ENCODE measurements around the gene EIF2S2.
A peak's percentile ranks its signal among the peaks of the same experiment; 100 is the strongest.

EIF2S2 gene

GRCh38 chr20:34120213-34120612 lies 8.2 kb upstream of the EIF2S2 start:
- no peak for DNase-seq

GRCh38 chr20:34115232-34115631 lies 3.2 kb upstream of the EIF2S2 start:
- DNase-seq: no peak

DNA sequence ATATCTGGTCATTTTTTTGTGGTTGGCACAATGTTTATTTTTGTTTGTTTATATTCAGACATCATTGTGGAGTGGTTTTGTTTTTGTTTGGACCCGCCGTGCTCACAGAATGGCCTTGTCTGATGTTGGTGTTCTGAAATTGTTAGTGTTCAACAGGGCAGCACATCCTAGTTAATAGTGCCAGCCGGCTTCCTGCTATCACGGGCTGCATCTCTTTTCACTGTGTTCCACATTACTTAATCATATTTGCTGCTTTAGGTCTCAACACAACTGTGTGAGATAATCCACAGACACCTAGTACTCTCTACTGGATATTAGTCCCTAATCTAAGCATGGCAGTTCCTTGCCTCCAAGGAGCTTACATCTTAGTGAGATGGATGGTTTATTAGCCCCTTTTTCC lies 2.8 kb upstream of the EIF2S2 start:
- DNase-seq: no peak

DNA sequence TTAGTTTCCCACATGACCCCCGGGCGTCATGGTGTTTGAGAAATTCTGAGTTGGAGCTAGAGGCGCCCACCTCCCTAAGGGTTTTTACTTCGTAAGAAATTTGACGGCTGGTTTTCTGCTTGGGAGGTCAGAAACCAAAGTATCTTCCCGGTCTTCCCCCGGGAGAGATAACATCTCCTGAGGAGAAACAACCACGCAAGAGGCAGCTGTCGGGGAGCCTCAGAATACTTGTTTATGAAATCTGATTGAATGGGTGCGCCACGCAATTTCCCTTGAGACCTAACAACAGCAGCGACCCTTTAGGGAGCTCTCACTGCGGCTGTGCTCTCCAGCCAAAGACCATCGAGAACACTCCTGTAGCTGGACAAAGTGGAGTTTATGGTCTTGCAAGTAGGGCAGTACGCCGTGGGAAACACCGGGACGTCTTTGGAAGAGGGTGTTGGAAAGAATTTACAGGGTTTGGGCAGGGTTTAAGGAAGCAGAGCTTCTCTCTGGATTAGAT lies 608 bp upstream of the EIF2S2 start:
- peak; percentile 51 to 69 (median 64) for DNase-seq

GRCh38 chr20:34110745-34111641 lies 1.1 kb downstream of the EIF2S2 start:
- DNase-seq: peak; percentile 68 to 74 (median 70)

DNA sequence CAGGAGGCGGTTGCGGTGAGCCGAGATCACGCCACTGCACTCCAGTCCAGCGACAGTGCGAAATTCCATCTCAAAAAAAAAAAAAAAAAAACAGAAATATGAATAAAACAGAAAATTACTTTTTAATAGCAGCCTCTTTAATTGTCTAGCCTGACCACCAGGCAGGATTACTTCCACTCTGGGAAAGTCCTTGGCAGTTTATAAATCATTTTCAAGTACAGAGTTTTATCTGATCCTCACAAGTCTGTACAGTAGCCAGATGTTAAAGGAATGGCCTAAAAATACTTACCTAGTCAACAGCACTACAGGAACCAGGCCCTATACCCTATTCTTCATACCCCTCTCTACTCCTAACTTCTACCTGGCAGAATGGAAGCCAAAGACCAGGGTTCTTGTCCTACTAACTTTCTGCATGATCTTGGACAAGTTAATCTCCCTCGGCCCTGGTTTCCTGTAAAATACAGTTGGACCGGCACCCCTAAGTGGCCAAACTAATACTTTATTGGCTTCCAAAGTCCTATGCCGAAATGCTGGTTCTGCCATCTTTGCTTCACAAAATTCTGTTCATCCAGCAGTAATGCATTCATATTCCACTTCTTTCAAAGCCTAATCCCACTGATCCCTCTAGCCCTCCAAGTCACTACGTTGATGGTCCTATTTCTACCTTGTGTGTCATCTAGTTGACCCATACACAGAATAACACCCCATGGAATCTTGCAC lies 1.9 kb downstream of the EIF2S2 start:
- DNase-seq: no peak

GRCh38 chr20:34109442-34109841 lies 2.6 kb downstream of the EIF2S2 start:
- DNase-seq: no peak

DNA sequence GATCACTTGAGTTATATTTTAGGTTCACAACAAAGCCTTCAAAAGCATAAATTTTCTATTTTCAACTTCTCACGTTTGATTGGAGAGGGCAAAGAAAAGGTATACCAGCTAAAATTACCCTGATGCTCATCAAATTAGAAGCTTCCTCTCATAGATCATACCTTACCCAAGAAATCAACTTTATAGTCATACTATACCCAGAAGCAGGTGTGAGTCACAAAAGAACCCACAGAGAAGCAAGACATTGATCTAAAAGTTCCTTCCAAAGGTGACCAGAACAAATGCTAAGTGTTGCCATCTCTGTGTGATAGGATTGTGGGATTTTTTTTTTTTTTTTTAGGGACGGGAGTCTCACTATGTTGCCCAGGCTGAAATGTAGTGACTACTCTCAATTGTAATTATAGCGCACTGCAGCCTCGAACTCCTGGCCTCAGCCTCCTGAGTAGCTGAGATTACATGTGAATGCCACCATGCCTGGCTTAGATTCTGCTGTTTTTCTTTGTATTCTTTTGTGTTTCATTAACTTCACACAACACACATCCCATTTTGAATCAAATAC lies 3.3 kb downstream of the EIF2S2 start:
- no peak for DNase-seq

GRCh38 chr20:34105978-34106675 lies 5.9 kb downstream of the EIF2S2 start:
- no peak for DNase-seq

DNA sequence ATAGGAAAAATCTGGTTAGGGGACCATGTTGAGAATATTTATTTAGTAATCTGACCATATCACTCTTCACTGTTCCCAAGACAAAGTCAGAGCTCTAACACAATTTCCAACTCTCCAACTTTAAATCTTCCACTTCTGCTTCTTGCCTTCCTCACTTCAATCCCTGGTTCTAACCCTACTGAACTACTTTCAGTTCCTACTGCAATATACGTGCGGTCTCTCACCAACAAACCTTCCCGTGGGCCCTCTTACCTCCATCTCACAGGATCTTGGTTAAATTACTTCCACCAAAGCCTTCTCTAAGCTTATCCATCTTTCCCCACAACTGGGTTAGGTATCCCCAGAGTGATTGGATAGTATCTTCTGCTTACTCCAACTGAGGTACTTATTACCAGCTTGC lies 8.0 kb downstream of the EIF2S2 start:
- peak; percentile 6 to 26 (median 16) for DNase-seq

- no peak for DNase-seq
These were observed 9.7 kb downstream of the EIF2S2 start for GRCh38 chr20:34102342-34102741.

DNA sequence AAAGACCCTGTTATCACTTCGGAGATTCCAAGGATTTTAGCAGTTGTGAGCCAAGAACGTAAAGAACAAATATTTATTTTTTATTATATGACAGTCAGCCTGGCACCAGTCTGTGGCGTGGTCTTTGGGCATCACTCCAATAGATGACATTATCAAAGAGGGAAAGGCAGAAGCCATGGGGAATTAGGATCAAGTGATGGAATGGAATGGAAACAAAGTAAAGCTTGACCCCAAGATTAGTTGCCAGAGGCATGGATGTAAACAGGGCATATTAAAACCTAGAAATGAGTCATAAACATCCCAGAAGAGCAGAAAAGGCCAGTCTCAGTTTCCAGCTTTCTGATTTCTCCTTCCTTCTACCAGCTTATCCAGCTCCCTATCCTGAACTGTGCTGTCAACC lies 11.5 kb downstream of the EIF2S2 start:
- DNase-seq: no peak

- no peak for DNase-seq
These were observed 12.4 kb downstream of the EIF2S2 start for GRCh38 chr20:34099675-34100074.

- DNase-seq: no peak
These were observed 13.5 kb downstream of the EIF2S2 start for GRCh38 chr20:34098570-34098969.

DNA sequence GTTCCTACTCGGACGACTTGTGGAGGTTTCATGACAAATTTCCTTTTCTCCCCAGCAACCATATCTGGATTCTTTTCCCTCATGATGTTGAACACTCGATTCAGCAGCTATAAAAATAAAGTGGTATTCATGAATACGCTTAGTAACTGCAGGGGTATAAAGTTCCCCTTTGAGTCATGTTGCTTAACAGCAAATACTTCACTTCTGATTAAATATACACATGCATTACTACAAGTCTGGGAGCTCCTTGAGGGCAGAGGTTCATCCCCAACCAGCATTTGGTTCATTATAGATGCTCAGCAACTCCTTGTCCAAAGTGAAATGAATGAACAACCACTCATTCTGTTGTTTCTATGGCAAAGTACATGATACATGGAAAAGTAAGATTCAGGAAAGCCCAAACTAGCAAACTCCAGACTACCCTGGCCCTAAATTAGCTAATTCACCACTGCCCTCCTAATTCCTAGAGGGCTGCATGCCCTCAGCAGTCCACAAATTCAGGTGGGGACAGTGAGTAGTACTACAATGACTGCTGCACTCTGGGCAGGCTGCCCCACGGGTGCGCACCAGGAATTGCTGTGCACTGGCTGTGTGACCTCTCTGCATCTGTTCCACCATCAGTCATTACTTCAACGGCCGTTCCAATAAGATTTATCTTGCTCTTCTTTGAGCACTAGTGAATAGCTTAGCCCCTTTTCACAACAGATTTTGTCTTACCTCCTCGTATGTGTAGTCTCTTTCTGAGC lies 15.2 kb downstream of the EIF2S2 start:
- DNase-seq: no peak

DNA sequence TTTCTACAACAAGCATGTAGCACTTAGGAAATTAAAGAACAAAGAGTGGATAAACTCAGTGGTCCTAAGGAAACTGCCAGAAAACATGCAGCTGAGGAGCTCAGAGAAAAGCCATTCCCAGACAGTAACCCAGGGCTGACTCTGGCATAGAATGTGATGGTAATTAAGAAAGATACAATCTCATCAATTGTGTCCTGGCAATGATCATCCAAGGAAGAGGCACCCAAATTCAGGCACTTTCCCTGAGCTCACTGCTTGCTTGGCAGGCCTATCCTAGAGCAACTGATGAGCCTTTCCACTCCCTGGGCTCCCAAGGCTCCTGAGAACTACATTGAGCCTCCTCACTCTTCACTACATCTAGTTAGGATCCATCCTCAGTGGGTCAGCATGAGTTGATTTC lies 16.2 kb downstream of the EIF2S2 start:
- no peak for DNase-seq

- no peak for DNase-seq
These were observed 18.1 kb downstream of the EIF2S2 start for GRCh38 chr20:34093895-34094294.

DNA sequence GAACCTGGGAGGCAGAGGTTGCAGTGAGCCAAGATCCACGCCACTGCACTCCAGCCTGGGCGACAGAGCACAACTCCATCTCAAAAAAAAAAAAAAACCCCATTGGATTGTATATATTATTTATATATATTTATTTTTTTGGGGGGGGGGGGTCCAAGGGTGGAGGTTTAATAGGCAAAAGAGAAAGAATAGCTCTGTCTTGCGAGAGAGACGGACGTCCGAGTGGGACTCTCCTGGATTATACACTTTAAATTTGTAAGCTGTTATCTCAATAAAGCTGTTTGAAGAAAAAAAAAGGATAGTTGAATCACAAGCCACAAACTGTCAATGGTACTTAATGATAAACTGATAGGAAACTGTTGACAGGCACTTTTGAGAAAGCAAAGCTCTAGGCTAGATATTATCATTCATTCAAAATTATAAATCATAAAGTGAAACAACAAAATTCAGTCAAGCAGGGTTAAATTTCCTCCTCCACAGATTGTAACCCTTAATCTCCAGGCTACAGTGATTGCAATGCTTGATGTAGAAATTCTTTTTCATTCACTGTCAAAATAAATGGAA lies 20.3 kb downstream of the EIF2S2 start:
- DNase-seq: no peak

GRCh38 chr20:34090645-34091044 lies 21.4 kb downstream of the EIF2S2 start:
- DNase-seq: no peak

- no peak for DNase-seq
These were observed 22.2 kb downstream of the EIF2S2 start for GRCh38 chr20:34089655-34090345.

DNA sequence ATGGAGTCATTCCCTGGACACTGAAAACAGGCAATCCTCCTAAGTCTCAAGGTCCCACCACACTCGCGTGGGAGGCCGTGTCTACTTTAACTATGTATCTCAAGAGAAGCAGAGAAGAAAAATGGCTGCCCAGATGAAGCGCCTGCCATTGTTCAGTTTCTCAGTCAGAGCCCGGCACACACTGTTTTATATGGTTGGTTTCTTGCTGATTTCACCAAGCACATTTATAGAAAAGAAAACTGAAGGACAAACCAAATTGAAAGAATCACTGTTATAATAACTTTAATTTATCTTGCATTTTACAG lies 22.9 kb downstream of the EIF2S2 start:
- DNase-seq: no peak

All from suppressor macrophage treated with lipopolysaccharide for 1 hour (primary cell).